Loucy (cell line): ENCODE measurements around the gene ATRNL1.

Experiments
- H2AFZ ChIP-seq: fragments of 200-600 bp; sonication (generic); 2 replicates; pipeline ENCODE4 v1.6.0; 2016; ENCODE audit warnings: antibody characterized with exemption, mild to moderate bottlenecking, low read length, moderate library complexity
- H3F3A ChIP-seq: fragments of 200-600 bp; 2 replicates; pipeline ENCODE4 v1.6.0; 2016; ENCODE audit warnings: antibody characterized with exemption, low read depth, mild to moderate bottlenecking
- H3K27me3 ChIP-seq: fragments of 200-600 bp; sonication (generic); 2 replicates; pipeline ENCODE4 v1.6.1; 2014; ENCODE audit warnings: low read length, mild to moderate bottlenecking; ENCODE audit not compliant: insufficient read depth, poor library complexity, severe bottlenecking
- H3K36me3 ChIP-seq: fragments of 200-600 bp; sonication (generic); 2 replicates; pipeline ENCODE4 v1.6.1; 2016; ENCODE audit warnings: low read length; ENCODE audit not compliant: insufficient read depth
- H3K4me1 ChIP-seq: fragments of 200-600 bp; sonication (generic); 2 replicates; pipeline ENCODE4 v1.5.1; 2014; ENCODE audit warnings: low read length, mild to moderate bottlenecking; ENCODE audit not compliant: insufficient read depth, poor library complexity, severe bottlenecking
- H3K4me2 ChIP-seq: fragments of 200-600 bp; sonication (generic); 2 replicates; pipeline ENCODE4 v1.6.0; 2014; ENCODE audit warnings: antibody characterized with exemption, low read length, low read depth, mild to moderate bottlenecking; ENCODE audit not compliant: poor library complexity, severe bottlenecking
- H3K4me3 ChIP-seq: fragments of 200-600 bp; sonication (generic); 2 replicates; pipeline ENCODE4 v1.5.1; 2014; ENCODE audit warnings: low read length, mild to moderate bottlenecking, mixed read lengths; ENCODE audit not compliant: poor library complexity, severe bottlenecking
- H3K79me2 ChIP-seq: fragments of 200-600 bp; sonication (generic); 2 replicates; pipeline ENCODE4 v1.6.1; 2014; ENCODE audit warnings: low read length; ENCODE audit not compliant: insufficient read depth
- H3K9ac ChIP-seq: fragments of 200-600 bp; sonication (generic); 2 replicates; pipeline ENCODE4 v1.6.0; 2014; ENCODE audit warnings: mild to moderate bottlenecking, low read depth, low read length, moderate library complexity; ENCODE audit not compliant: poor library complexity, severe bottlenecking
- H3K9me2 ChIP-seq: fragments of 200-600 bp; sonication (generic); replicated peaks from 2 replicates; pipeline ENCODE4 v1.6.1; 2016; ENCODE audit warnings: low read depth, low read length, mixed read lengths
- H3K9me3 ChIP-seq: fragments of 200-600 bp; sonication (generic); 2 replicates; pipeline ENCODE4 v1.6.1; 2014; ENCODE audit warnings: mild to moderate bottlenecking, antibody characterized with exemption, low read length, low read depth; ENCODE audit not compliant: insufficient read depth
- H4K20me1 ChIP-seq: fragments of 200-600 bp; sonication (generic); 2 replicates; pipeline ENCODE4 v1.6.0; 2014; ENCODE audit warnings: antibody characterized with exemption, low read length, mild to moderate bottlenecking; ENCODE audit not compliant: insufficient read depth, poor library complexity, severe bottlenecking
- EZH2phosphoT487 ChIP-seq: fragments of 200-600 bp; IDR thresholded peaks from 2 replicates; pipeline ENCODE4 v1.6.1; 2018; ENCODE audit warnings: antibody characterized with exemption, mild to moderate bottlenecking, moderate library complexity, borderline replicate concordance
- TF ChIP-seq, protein P1 (sequence below): fragments of 200-600 bp; sonication (generic); conservative IDR thresholded peaks from 2 replicates; pipeline ENCODE4 v1.5.1; 2014; ENCODE audit warnings: mild to moderate bottlenecking, antibody characterized with exemption, low read length

The ATRNL1 gene

DNA sequence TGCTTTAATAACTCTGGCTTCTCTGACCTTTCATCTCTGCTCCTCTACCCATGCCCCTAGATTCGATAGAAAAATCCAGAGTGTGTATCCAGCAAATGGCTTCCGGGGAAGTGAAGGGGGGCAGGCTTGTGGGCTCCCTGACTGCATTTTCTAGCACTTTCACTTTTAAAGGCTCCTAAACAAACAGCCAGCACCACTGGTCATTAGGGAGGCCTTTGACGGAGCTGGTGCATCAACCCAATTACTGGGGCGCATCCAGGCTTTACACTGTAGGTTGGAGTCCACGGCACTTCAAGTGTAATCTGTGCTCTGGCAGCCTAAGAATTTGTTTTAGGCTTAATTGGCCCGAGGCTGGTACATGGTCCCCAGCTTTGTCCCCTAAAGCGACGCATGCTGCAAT lies 887.9 kb downstream of the ATRNL1 start:
- H2AFZ ChIP-seq, result no peak overlapping the region
- TF ChIP-seq EZH2phosphoT487, result no peak
- no peaks in the 10 kb centered on the region for H3K9me2 ChIP-seq

DNA sequence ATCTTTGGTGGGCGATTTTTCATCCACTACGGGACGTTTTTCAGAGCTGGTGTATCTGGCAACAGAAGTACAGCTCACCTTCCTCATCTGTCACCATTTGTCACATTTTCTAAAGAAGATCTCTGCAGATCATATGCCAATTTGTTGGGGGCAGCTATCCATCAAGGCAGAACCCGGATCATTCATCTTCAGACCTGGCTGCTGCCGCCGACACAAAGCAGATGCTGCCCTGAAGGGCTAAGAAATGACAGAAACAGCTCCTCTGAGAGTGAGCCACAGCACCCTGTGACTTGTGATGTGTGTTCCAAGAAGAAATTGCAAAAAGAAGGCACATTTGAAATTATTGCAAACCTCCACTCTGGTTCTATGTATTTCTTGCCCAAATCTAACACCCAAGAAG lies 888.9 kb downstream of the ATRNL1 start:
- H3K4me2 ChIP-seq, result no peak overlapping the region
- no peaks in the 10 kb centered on the region for H3F3A ChIP-seq
- no peaks in the 10 kb centered on the region for H3K9me2 ChIP-seq
- peaks cover 3% of the 10 kb centered on the region for H3K4me1 ChIP-seq
- H4K20me1 ChIP-seq, result no peaks in the 10 kb centered on the region
- no peaks in the 10 kb centered on the region for H3K36me3 ChIP-seq
- TF ChIP-seq EZH2phosphoT487, result no peak
- TF ChIP-seq, protein P1, sequence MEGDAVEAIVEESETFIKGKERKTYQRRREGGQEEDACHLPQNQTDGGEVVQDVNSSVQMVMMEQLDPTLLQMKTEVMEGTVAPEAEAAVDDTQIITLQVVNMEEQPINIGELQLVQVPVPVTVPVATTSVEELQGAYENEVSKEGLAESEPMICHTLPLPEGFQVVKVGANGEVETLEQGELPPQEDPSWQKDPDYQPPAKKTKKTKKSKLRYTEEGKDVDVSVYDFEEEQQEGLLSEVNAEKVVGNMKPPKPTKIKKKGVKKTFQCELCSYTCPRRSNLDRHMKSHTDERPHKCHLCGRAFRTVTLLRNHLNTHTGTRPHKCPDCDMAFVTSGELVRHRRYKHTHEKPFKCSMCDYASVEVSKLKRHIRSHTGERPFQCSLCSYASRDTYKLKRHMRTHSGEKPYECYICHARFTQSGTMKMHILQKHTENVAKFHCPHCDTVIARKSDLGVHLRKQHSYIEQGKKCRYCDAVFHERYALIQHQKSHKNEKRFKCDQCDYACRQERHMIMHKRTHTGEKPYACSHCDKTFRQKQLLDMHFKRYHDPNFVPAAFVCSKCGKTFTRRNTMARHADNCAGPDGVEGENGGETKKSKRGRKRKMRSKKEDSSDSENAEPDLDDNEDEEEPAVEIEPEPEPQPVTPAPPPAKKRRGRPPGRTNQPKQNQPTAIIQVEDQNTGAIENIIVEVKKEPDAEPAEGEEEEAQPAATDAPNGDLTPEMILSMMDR, result no peak
- H3K9ac ChIP-seq, result no peak overlapping the region
- H3K79me2 ChIP-seq, result no peaks in the 10 kb centered on the region
- H3K27me3 ChIP-seq, result no peaks in the 10 kb centered on the region
- no peak overlapping the region for H3K4me3 ChIP-seq
- peaks cover 8% of the 10 kb centered on the region; the same call in 1 of the 2 replicates for H3K9me3 ChIP-seq
- H2AFZ ChIP-seq, result no peak overlapping the region

More for the DNA sequence above, 887.9 kb downstream of the ATRNL1 start:
- H3K4me2 ChIP-seq, result no peak overlapping the region
- H3F3A ChIP-seq, result no peaks in the 10 kb centered on the region
- H3K36me3 ChIP-seq, result no peaks in the 10 kb centered on the region
- no peak overlapping the region for H3K9ac ChIP-seq
- no peaks in the 10 kb centered on the region for H4K20me1 ChIP-seq
- 0 out of 2 replicates have a peak, but pooled peaks cover 8% of the 10 kb centered on the region for H3K9me3 ChIP-seq
- no peaks in the 10 kb centered on the region for H3K27me3 ChIP-seq
- H3K79me2 ChIP-seq, result no peaks in the 10 kb centered on the region
- peaks cover 3% of the 10 kb centered on the region for H3K4me1 ChIP-seq
- no peak overlapping the region for H3K4me3 ChIP-seq

DNA sequence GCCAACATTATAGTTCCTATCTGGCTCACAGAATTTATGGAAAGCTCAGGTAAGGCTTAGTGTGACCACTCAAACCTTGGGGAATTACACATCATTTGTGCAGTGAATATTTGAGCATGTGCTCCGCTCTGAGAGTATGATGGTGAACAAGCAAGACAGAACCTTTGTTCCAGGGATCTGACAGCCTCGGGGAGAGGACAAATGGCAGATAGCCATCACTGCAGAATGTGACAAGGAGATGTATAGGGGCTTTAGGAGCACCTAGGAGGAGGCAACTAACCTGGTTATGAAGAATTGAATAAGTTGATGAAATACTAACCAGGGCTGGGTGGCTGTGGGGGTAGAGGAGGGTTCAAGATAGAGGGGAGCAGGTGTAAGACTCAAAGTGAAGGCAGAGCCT lies 889.4 kb downstream of the ATRNL1 start:
- Histone ChIP-seq H3K9me2 (no peaks in the 10 kb centered on the region), H4K20me1 (no peaks in the 10 kb centered on the region), H3K9me3 (peaks cover 8% of the 10 kb centered on the region; the same call in 1 of the 2 replicates), H3K4me3 (no peak overlapping the region), H3K36me3 (no peaks in the 10 kb centered on the region), H2AFZ (no peak overlapping the region), H3K9ac (no peak overlapping the region), H3K27me3 (no peaks in the 10 kb centered on the region), H3K4me2 (no peak overlapping the region), H3K79me2 (no peaks in the 10 kb centered on the region), H3F3A (no peaks in the 10 kb centered on the region), H3K4me1 (peaks cover 3% of the 10 kb centered on the region)
- TF ChIP-seq, protein P1, result no peak
- TF ChIP-seq EZH2phosphoT487, result no peak

DNA sequence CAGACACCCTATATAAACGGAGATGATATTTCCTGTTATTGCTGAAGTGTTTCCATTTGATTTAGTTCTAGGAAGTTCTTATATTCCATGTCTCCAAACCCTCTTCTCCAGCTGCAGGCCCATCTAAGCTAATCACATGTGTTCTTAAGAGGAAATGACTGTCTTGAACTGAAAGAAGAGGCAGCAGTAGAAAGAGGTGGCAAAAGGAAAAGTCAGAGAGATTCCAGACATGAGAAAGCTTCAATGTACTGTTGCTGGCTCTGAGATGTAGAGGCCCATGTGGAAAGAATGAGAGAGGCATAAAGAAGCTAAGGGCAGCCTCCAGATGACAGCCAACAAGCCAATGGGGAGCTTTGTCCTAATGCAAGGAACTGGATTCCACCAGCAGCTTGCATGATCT lies 892.6 kb downstream of the ATRNL1 start:
- Histone ChIP-seq H3K36me3 (no peaks in the 10 kb centered on the region), H3K9me3 (peaks cover 8% of the 10 kb centered on the region; the same call in 1 of the 2 replicates)

More for the DNA sequence above, 892.6 kb downstream of the ATRNL1 start:
- H3K27me3 ChIP-seq, result no peaks in the 10 kb centered on the region
- H3K4me1 ChIP-seq, result peaks cover 3% of the 10 kb centered on the region
- no peak overlapping the region for H3K9ac ChIP-seq
- H3K9me2 ChIP-seq, result no peaks in the 10 kb centered on the region
- H3K79me2 ChIP-seq, result no peaks in the 10 kb centered on the region
- H3K4me2 ChIP-seq, result no peak overlapping the region
- TF ChIP-seq, protein P1, result no peak
- TF ChIP-seq EZH2phosphoT487, result no peak
- no peaks in the 10 kb centered on the region for H3F3A ChIP-seq
- H3K4me3 ChIP-seq, result no peak overlapping the region
- H4K20me1 ChIP-seq, result no peaks in the 10 kb centered on the region
- peak overlapping the region; percentile 8; the same call in 1 of the 2 replicates for H2AFZ ChIP-seq
